ENCODE results near the gene DZIP1L.

DZIP1L gene

DNA sequence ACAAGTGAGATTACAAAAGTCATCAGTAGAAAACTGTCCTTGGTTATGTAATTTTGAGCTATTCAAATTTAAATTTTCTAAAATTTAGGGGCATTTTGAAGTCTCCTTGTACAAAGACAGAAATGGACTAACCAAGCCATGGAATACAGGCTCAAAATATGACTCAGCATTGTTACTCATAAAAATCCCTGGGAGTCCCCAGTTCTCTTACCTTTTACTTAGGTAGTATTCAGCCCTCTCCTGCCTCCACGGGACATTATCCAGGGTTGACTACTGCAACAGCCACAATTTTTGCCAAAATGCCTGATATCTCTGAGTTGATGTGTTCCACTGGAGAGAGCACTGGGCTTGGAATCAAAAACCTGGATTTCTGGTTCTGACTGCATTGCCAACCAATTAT lies 80.5 kb downstream of the DZIP1L start:
- DNase-seq (ENCODE audit: low read depth), result no peak

DNA sequence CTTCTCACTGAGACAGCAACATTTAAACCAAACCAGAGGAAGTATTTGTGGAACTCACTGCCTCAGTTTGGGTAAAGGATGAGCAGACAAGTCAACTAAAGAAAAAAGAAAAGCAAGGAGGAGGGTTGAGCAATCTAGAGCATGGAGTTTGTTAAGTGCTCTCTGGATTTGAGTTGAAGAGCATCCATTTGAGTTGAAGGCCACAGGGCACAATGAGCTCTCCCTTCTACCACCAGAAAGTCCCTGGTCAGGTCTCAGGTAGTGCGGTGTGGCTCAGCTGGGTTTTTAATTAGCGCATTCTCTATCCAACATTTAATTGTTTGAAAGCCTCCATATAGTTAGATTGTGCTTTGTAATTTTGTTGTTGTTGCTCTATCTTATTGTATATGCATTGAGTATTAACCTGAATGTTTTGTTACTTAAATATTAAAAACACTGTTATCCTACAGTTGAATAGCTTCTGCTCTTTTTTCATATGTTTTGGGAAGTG lies 82.2 kb downstream of the DZIP1L start:
- DNase-seq (ENCODE audit: low read depth), result no peak

DNA sequence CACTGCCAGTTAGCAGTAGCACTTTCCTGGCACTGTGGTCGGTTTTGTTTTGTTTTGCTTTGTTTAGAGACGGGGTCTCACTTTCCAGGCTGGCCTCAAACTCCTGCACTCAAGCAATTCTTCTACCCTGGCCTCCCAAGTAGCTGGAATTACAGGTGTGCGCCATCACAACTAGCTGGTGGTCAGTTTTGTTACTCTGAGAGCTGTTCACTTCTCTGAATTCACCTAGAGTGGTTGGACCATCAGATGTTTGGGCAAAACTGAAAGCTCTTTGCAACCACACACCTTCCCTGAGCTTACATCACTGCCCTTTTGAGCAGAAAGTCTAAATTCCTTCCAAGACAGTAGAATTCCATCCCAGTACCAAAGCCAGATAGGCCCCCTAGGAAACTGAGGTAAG lies 82.8 kb downstream of the DZIP1L start:
- no peak for DNase-seq (ENCODE audit: low read depth)

DNA sequence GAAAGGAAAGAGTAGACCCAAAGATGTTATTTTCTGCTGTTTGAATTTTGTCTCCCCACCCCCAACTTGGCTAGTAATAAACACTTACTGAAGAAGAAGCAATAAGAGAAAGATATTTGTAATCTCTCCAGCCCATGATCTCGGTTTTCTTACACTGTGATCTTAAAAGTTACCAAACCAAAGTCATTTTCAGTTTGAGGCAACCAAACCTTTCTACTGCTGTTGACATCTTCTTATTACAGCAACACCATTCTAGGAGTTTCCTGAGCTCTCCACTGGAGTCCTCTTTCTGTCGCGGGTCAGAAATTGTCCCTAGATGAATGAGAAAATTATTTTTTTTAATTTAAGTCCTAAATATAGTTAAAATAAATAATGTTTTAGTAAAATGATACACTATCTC lies 83.9 kb downstream of the DZIP1L start:
- DNase-seq (ENCODE audit: low read depth), result no peak

DNA sequence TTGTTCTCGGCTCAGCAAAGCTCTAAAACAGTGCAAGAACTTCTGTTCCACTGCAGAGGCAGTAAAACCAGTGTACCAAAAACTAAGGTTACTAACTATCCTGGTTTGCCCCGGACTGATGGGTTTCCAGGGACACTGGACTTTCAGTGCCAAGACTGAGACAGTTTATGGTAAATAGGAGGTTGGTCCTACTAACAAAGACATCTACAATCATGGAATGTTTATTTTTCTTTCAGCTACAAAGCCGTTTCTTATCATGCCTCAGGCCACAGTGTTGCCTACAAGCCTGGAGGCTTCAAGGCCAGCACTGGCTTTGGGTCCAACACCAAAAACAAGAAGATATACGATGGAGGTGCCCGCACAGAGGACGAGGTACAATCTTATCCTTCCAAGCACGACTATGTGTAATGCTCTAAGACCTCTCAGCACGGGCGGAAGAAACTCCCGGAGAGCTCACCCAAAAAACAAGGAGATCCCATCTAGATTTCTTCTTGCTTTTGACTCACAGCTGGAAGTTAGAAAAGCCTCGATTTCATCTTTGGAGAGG lies 84.6 kb downstream of the DZIP1L start:
- DNase-seq (ENCODE audit: low read depth), result no peak

DNA sequence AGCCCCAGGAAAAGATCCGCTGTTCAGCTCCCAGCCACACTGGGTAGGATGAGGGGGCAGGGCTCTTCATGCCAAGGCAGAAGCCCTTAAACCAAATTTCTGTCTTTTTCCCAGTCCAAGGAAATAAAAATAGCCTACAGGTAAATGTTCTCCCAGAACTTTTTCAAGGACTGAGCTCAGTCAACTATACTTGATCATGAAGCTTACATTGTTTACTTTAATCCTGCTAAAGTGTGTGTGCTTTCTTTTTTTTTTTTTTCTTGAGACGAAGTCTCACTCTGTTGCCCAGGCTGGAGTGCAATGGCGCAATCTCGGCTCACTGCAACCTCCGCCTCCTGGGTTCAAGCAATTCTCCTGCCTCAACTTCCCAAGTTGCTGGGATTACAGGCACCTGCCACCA lies 87.6 kb downstream of the DZIP1L start:
- DNase-seq (ENCODE audit: low read depth), result no peak

DNA sequence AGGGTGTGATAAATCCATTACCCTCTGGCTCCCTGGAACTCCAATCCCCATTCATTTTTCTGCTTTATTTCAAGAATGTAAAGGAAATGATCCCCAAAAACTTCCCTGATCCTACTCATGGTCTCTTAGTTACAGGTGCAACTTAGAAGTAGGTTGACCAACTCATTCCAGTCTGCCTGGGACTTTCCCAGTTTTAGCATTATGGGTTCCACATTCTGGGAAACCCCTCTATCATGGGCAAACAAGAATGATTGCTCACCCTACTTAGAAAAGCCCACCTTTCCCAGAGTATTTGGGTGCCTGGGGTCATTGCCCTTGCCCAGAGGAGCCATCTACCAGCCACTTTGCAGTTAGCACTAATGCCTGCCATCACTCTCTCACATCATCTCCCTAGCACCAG lies 89.9 kb downstream of the DZIP1L start:
- no peak for DNase-seq (ENCODE audit: low read depth)

DNA sequence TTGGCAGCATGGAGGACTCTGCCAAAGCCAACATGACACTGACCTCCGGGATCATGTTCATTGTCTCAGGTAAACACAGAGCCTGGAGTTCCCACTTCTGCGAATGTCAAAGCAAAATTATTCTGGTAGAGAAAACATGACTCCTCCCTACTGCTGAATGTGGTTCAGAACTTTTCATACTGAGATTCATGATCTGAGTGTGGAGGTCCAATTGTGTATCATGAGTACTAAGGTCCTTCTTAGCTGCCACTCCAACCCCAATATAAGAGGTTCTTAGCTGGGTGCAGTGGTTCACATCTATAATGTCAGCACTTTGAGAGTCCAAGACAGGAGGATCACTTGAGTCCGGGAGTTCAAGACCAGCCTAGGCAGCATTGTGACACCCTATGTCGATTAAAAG lies 91.7 kb downstream of the DZIP1L start:
- DNase-seq (ENCODE audit: low read depth), result no peak

DNA sequence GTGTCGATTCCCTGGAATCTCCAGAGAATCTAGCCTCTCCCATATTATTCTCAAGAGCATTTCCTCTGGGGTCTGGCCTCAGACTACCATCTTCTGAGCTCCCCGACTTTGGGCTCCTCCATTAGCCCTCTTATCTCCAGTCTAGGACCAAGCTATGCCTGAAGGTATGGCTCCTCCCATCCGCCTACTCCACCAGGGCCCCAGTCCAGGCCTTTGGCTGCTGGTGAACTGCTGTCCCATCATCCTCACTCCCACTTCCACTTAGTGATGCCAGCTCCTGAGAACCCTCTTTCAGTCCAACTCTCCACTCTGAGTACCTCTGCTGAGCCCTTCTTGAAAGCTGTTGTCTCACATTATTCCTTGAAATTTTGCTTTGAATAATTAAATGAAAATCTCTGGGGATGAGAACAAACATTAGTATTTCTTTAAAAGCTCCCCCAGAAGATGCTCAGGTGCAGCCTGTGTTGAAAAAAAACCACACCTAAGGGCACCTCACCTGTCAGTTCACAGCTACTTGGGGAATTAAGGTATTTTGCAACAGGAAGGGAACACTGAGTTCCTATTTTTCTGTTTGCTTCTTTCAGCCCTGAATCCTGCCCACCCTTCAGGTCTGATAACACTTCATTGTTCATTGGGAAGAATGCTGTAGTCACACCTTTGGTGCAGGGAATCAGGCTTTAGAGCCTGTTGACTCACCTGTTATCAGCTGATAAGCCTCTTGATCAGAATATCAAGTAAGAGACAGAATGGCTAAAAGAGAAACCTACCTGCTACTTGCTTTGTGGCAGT lies 95.9 kb downstream of the DZIP1L start:
- no peak for DNase-seq (ENCODE audit: low read depth)

DNA sequence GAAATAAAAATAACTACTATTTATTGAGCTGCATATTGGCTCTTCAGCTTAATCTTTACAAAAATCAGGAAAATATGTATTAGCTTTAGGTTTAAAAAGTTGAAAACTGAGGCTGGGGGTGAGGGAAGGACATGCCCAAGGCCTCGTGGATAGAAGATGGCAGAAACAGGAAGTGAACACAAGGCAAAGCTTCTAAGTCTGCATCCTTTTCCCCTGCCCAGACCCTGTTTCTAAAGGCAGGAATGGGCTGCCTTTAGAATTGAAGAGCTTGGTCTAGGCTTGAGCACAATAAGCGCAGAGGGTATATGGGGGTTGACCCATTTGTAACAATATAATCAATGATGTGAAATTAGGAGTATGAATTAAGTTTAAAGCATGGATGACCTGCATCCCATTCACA lies 99.3 kb downstream of the DZIP1L start:
- no peak for DNase-seq (ENCODE audit: low read depth)

DNA sequence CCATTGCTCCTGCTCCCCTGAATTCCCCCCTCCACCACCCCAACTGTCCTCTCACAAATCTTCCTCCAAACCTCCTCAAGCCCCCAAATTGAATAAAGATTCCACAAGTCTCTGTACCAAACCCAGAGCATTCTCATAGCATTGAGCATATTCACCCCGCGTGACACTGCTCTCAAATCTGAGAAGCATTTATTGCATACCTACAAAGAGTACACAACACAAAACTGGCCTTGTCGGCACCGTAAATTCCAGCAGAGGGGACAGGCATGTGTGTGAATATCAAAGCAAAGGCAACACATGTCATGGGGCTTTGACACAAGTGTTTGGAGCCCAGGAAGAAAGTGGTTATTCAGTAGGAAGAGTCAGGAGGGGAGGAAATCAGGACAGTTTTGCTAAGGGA lies 102.9 kb downstream of the DZIP1L start:
- DNase-seq (ENCODE audit: low read depth), result no peak
